HUES6 (cell line): ENCODE data around the gene LRRC19.

Source experiments
- H3K27ac ChIP-seq: 2 replicates; pipeline ENCODE4 v1.7.0; 2013; ENCODE audit warnings: low read depth, mild to moderate bottlenecking, low read length, inconsistent platforms
- H3K27me3 ChIP-seq: 2 replicates; pipeline ENCODE4 v1.6.1; 2013; ENCODE audit warnings: low read length; ENCODE audit not compliant: control insufficient read depth, insufficient read depth
- H3K36me3 ChIP-seq: 2 replicates; pipeline ENCODE4 v1.6.1; 2013; ENCODE audit warnings: low read length; ENCODE audit not compliant: control insufficient read depth, insufficient read depth
- H3K4me1 ChIP-seq: 2 replicates; pipeline ENCODE4 v1.6.1; 2013; ENCODE audit warnings: low read length; ENCODE audit not compliant: control insufficient read depth, insufficient read depth
- H3K4me3 ChIP-seq: 2 replicates; pipeline ENCODE4 v1.5.1; 2013; ENCODE audit warnings: low read depth, low read length
- H3K9ac ChIP-seq: one replicate; pipeline ENCODE4 v1.6.1; 2013; ENCODE audit warnings: mild to moderate bottlenecking, low read length
- H3K9me3 ChIP-seq: 2 replicates; pipeline ENCODE4 v1.6.1; 2013; ENCODE audit warnings: low read depth, low read length; ENCODE audit not compliant: control insufficient read depth, insufficient read depth

LRRC19 gene

GRCh38 chr9:27005491-27005890, at the start of gene LRRC19:
Gene LRRC19, minus strand, starts transcription at chr9:27005672. Its CDS starts 5,978 bp downstream, at chr9:26999694.
- no peak within 1 kb of the TSS for H3K4me3 ChIP-seq
- H3K9ac ChIP-seq, result no peak within 1 kb of the TSS
- no peaks in the 10 kb centered on the region for H3K36me3 ChIP-seq
- H3K27ac ChIP-seq, result no peak within 1 kb of the TSS
- no peaks in the 10 kb centered on the region for H3K27me3 ChIP-seq
- H3K4me1 ChIP-seq, result no peaks in the 10 kb centered on the region
- H3K9me3 ChIP-seq, result no peaks in the 10 kb centered on the region

- H3K27me3 ChIP-seq, result no peaks in the 10 kb centered on the region
- H3K36me3 ChIP-seq, result no peaks in the 10 kb centered on the region; the same call in 1 of the 2 replicates
- no peak overlapping the region for H3K9ac ChIP-seq
- no peaks in the 10 kb centered on the region for H3K9me3 ChIP-seq
- no peak overlapping the region for H3K4me3 ChIP-seq
- H3K4me1 ChIP-seq, result no peaks in the 10 kb centered on the region
- H3K27ac ChIP-seq, result no peak overlapping the region
These were observed 49.4 kb upstream of the LRRC19 start for GRCh38 chr9:27054841-27055240.

- H3K4me1 ChIP-seq, result no peaks in the 10 kb centered on the region
- no peak overlapping the region for H3K9ac ChIP-seq
- H3K9me3 ChIP-seq, result no peaks in the 10 kb centered on the region
- H3K4me3 ChIP-seq, result no peak overlapping the region
- no peaks in the 10 kb centered on the region for H3K27me3 ChIP-seq
- no peaks in the 10 kb centered on the region for H3K36me3 ChIP-seq
- H3K27ac ChIP-seq, result no peak overlapping the region
These were observed 48.7 kb upstream of the LRRC19 start for GRCh38 chr9:27054125-27054524.

- H3K9ac ChIP-seq, result no peak overlapping the region
- 0 out of 2 replicates have a peak, but pooled peaks cover 2% of the 10 kb centered on the region for H3K36me3 ChIP-seq
- H3K4me1 ChIP-seq, result no peaks in the 10 kb centered on the region
- H3K9me3 ChIP-seq, result no peaks in the 10 kb centered on the region
- H3K27ac ChIP-seq, result no peak overlapping the region
- H3K27me3 ChIP-seq, result no peaks in the 10 kb centered on the region
- H3K4me3 ChIP-seq, result no peak overlapping the region
These were observed 48.0 kb upstream of the LRRC19 start for GRCh38 chr9:27053369-27054022.

GRCh38 chr9:27047136-27047535, 41.7 kb upstream of the LRRC19 start:
- no peak overlapping the region for H3K27ac ChIP-seq
- no peaks in the 10 kb centered on the region for H3K9me3 ChIP-seq
- H3K27me3 ChIP-seq, result no peaks in the 10 kb centered on the region
- H3K4me3 ChIP-seq, result no peak overlapping the region
- H3K9ac ChIP-seq, result no peak overlapping the region
- no peaks in the 10 kb centered on the region for H3K4me1 ChIP-seq
- 0 out of 2 replicates have a peak, but pooled peaks cover 5% of the 10 kb centered on the region for H3K36me3 ChIP-seq

GRCh38 chr9:27043176-27043575, 37.7 kb upstream of the LRRC19 start:
- Histone ChIP-seq H3K4me1 (no peaks in the 10 kb centered on the region), H3K27me3 (no peaks in the 10 kb centered on the region), H3K9me3 (no peaks in the 10 kb centered on the region), H3K27ac (no peak overlapping the region; the same call in 1 of the 2 replicates), H3K36me3 (0 out of 2 replicates have a peak, but pooled peaks cover 4% of the 10 kb centered on the region), H3K9ac (no peak overlapping the region), H3K4me3 (no peak overlapping the region)

- no peak overlapping the region for H3K4me3 ChIP-seq
- H3K9me3 ChIP-seq, result no peaks in the 10 kb centered on the region
- H3K27me3 ChIP-seq, result no peaks in the 10 kb centered on the region
- no peak overlapping the region for H3K27ac ChIP-seq
- H3K9ac ChIP-seq, result no peak overlapping the region
- H3K4me1 ChIP-seq, result no peaks in the 10 kb centered on the region
- H3K36me3 ChIP-seq, result 0 out of 2 replicates have a peak, but pooled peaks cover 4% of the 10 kb centered on the region
These were observed 37.0 kb upstream of the LRRC19 start for GRCh38 chr9:27042476-27042875.

- Histone ChIP-seq H3K9me3 (no peaks in the 10 kb centered on the region), H3K27ac (no peak overlapping the region), H3K36me3 (0 out of 2 replicates have a peak, but pooled peaks cover 4% of the 10 kb centered on the region), H3K27me3 (no peaks in the 10 kb centered on the region), H3K9ac (no peak overlapping the region), H3K4me3 (no peak overlapping the region), H3K4me1 (no peaks in the 10 kb centered on the region)
These were observed 36.3 kb upstream of the LRRC19 start for GRCh38 chr9:27041746-27042145.

GRCh38 chr9:27037499-27037898, 32.0 kb upstream of the LRRC19 start:
- H3K9ac ChIP-seq, result no peak overlapping the region
- no peaks in the 10 kb centered on the region for H3K36me3 ChIP-seq
- H3K27ac ChIP-seq, result no peak overlapping the region
- H3K27me3 ChIP-seq, result no peaks in the 10 kb centered on the region
- H3K9me3 ChIP-seq, result no peaks in the 10 kb centered on the region
- no peaks in the 10 kb centered on the region for H3K4me1 ChIP-seq
- H3K4me3 ChIP-seq, result no peak overlapping the region

GRCh38 chr9:27033815-27034403, 28.4 kb upstream of the LRRC19 start:
- H3K27me3 ChIP-seq, result no peaks in the 10 kb centered on the region
- H3K27ac ChIP-seq, result no peak overlapping the region
- no peaks in the 10 kb centered on the region for H3K4me1 ChIP-seq
- no peaks in the 10 kb centered on the region for H3K36me3 ChIP-seq
- no peak overlapping the region for H3K4me3 ChIP-seq
- no peak overlapping the region for H3K9ac ChIP-seq
- no peaks in the 10 kb centered on the region for H3K9me3 ChIP-seq

GRCh38 chr9:27029186-27029585, 23.7 kb upstream of the LRRC19 start:
- no peak overlapping the region for H3K9ac ChIP-seq
- no peak overlapping the region for H3K4me3 ChIP-seq
- no peak overlapping the region for H3K27ac ChIP-seq
- no peaks in the 10 kb centered on the region for H3K9me3 ChIP-seq
- H3K36me3 ChIP-seq, result peaks cover 5% of the 10 kb centered on the region; the same call in 1 of the 2 replicates
- no peaks in the 10 kb centered on the region for H3K27me3 ChIP-seq
- no peaks in the 10 kb centered on the region for H3K4me1 ChIP-seq
